Stimulated activated CD4-positive, alpha-beta T cell treated with anti-CD3 and anti-CD28 coated beads, Interleukin-4, amount 100 ng/mL, for 48 hours (primary cell): ENCODE data around the gene FAM170B.

Experiments used
- DNase-seq, 2 donors: peaks; one replicate each; pipeline ENCODE4 v3.0.0-alpha.2; 2020; ENCODE audit warnings: low read depth in 2 of 2

Gene FAM170B

DNA sequence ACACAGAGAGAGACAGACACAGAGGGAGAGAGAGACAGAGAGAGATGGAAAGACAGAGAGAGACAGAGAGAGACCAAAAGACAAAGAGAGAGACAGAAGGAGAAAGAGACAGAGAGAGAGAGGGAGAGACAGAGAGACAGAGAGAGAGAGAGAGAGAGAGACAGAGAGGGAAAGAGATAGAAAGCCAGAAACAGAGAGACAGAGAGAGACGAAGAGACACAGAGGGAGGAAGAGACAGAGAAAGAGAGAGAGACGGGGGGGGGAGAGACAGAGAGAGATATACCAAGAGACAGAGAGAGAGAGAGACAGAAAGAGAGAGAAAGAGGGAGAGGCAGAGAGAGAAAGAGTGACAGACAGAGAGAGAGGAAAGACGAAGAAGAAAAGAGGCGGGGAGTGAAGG is 28.7 kb downstream of the FAM170B start:
- DNase-seq: no peak

DNA sequence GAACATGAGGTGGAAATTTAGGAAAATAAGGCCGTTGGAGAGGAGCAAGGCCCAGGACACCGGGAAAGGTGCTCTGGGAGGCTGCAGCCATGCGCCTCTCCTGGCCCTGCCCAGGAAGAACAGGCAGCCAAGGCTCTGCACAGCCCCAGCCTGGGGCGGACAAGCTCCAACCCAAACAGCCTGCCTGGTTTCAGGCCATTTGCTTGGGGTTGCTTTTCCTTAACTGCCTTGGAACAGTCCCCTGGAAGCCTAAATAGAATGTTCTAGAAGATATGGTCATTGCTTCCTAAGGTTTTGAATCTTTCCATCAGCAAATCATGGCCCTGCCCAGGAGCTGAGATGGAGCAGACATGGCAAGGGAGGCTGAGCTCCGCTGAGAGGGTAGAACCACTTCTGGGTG is 29.5 kb downstream of the FAM170B start:
- DNase-seq: no peak

DNA sequence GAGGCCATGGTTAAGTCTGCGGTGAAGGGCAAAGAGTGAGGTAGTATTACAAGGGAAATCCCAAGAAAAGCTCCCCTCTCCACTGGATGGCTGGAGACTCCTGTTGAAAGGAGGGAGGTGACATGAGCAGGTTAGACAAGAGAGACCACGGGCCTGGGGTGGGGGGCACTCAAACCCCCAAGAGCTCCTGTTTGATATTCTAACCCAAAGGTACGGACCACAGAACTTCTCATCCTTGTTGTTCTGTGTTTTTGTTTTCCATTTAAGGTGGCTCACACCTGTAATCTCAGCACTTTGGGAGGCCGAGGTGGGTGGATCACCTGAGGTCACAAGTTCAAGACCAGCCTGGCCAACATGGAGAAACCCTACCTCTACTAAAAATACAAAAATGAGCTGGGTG is 30.1 kb downstream of the FAM170B start:
- DNase-seq: no peak

DNA sequence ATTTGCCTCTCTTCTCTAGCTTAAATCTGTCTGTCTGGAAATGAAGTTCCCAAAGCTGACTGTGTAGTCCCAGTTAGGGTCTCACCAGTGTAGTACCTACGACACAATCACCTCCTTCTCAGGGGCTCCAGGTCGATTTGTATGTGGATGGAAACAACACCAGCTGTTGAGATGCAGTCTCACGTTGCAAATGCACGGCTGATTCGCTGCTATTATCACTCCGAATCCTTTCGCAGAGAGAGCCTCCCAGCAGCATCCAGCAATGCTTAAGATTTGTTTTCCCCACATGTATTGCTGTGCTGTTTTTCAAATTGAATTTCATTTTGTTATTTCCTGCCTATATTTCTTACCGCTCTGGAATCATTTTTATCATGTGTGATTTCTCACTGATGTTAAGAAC is 34.8 kb downstream of the FAM170B start:
- DNase-seq: no peak

DNA sequence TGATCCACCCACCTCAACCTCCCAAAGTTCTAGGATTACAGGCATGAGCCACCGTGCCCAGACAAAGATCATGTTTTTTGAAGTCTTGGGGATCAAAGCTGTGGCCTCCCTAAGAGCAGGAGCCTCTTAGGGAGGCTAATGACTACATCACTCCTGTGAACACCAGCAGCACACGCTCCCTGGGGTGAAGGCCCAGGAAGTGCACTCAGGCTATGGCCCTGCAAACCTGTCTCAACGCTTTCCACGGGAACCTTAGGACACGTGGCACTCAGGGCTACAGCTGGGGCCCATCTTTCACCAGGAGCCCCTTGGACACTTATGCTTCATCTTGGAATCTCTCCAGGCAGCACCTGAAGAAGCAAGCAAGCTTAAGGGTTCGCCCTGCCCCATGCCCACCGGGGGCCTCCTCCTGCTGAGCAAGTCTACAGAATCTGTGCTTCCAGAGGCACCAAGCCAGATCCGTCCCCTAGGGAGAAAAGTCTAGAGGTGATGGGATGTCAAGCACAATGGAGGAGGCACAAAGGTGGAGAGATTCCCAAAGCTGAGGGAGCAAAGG is 36.9 kb downstream of the FAM170B start:
- no peak for DNase-seq

DNA sequence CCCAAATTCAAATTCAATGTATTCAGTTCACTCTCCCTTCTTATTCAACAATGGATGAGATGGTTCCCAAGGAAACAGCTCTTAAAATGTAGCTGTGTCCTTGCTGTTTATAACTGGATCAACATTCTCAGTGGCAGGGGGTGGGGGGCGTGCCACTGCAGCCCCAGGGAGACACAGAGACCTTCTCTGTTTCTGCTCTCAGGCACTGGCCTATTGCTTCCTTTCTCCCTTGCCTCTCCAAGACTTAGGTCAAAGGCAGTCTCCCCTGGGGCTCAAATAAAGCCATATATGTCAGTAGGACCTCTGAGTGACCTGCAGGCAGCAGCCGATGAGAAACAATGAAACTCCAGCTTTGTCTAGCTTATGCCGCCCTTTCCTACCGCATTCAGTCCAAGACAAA is 39.2 kb downstream of the FAM170B start:
- DNase-seq: no peak

DNA sequence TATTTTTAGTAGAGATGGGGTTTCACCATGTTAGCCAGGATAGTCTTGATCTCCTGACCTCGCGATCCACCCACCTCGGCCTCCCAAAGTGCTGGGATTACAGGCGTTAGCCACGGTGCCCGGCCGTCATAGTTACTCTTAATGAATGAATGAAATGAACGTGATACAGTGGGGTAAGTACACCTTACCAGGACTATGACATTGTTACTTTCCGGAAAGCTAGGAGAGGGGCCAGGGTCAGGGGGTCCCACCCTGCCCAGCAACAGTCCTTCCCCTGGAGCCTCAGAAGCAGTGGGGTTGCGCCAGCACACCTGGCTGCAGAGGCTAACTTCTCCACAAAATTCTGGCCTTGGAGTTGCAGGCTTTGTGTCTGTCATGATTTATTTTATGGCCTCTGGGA is 39.9 kb downstream of the FAM170B start:
- no peak for DNase-seq

DNA sequence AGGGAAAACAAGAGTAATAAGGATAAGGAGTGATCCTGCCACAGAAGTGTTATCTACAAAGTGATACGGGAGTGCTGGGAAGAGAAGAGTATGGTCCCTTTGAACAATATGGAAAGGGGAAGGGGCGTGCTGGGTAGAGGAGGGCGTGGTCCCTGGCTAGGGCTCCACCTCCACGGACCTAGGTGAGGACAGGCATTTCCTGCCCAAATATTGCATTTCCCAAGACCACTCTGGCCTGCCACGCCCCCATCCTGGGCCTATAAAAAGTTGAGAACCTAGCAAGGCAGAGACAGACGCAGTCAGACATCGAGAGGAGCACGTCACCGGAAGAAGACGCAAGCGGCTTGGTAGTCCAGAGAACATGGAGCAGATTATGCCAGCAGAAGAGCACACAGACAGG is 41.3 kb downstream of the FAM170B start:
- DNase-seq: no peak

DNA sequence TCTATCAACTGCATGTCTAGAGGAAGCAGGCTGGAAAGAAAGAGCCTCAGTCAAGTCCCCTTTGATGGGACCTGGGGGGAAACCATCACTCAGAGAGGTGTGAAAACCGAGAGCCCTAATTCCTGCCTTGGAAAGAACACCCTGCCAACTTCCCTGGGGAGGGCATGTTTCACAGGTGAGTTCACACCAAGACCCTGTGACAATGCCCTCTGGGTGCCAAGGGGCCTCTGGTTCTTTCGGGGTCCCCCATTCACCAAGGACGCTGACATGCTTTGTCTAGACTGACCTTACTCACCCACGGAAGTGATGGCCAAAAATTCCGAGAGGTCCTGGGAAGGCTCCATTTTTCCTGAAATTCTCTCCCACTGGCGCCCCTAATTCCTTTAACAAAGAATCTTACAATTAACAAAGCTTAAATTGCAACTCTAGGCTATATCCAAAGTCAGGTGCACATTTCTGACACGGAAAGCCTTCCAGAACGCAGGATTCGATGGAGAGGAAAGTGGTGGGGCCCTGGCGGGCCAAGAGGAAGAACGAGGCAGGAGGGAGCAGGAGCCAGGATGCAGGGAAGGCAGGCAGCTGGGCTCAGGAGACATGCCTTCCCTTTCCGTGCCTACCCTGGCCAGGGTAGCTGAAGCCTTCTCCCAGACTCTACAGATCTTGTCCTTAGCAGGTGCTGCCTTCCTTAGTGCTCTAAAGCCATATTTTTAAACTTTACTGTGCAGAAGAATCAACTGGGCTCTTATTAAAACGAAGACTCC is 42.2 kb downstream of the FAM170B start:
- no peak for DNase-seq

DNA sequence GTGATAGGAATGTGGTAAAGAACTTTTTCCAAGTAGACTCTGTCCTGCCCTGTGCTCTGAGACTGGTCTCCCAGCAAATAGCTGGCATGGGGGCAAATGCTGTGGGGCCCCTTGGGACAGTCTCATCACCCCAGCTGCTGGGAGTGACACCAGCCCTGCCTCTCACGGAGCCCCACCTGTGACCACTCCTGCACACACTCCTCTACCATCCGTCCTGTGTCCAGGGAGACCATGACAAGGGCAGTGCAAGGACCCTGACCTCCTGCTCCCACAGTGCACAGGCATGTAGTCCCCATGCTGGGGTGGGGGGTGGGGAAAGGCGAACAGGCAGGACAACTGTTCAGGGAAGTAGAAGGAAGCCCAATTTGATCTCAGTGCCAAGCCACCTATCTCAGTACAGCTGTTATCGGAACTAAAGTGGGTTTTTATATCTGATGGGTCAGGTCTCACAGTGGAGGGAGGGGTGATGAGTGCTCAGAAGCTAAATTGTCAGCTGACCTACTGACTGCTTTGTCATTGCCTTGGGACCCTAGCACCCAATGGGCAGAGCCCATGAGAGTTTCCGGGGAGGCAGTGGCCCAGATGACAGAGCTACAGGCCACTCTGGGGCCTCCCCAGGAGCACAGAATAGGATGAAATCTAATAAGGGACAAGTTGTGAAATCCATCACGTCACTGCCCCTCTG is 43.0 kb downstream of the FAM170B start:
- DNase-seq: no peak

DNA sequence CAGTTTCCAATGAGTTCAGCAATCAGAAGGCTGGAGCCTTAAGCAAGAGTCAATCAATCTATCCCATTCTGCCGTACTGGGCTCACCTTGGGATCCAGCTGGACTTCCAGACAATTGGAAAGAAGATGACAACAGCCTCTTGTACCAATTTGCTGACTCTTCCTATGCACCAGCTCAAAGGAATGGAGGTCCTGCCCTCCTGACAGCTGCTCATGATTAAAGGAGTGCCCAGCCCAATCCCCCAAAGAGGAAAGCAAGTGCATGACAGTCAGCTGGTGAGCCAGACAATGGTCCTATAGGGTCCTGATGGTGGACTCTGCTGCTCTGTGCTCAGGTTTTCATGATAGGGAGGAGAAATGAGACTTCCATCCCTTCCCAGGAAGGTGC is 43.6 kb downstream of the FAM170B start:
- DNase-seq: no peak

DNA sequence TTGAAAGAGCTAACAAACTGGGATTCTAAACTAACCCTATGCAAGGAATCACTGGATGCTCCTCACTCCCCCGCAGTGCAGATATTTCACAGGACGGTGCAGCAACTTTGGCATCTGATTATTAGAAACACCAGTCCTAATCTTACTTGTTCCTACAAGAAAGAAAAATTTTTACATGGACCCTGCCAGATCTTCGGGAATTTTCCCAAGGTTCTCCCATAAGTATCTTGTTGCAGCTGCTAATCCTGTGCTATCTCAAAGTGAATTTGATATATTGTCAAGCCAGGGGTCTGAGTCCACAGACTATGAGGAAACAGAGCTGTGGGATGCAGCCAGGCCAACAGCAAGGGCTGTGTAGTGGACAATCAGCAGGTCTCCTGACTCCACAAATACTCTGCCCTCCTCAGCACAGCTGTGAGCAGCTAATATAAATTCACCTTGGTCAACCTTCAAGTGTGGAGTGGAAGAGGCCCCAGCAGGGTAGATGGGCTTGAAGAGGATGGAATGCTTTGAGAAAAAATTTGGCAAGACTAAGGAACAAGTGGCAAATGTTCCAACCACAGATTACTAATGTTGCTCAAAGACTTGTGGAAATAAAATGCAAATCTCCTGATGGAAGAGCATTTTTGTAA is 44.1 kb downstream of the FAM170B start:
- no peak for DNase-seq

DNA sequence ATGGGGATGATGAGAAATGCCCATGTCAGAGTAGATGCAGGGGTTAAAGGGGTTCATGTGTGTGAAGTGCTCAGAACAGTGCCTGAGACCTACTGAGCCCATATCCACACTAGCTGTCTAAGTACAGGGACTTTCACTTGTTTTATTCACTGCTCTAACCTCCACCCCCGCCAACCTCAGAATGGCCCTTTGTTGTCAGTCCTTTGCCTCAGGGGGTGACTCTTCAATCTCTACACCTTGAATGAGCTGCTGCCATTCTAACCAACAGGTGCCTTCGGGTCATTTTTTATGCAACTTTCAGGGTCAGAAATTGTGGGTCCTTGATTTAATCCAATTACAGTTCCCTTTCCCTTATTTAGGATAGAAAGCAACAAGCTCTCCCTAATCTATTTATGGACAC is 44.7 kb downstream of the FAM170B start:
- no peak for DNase-seq

DNA sequence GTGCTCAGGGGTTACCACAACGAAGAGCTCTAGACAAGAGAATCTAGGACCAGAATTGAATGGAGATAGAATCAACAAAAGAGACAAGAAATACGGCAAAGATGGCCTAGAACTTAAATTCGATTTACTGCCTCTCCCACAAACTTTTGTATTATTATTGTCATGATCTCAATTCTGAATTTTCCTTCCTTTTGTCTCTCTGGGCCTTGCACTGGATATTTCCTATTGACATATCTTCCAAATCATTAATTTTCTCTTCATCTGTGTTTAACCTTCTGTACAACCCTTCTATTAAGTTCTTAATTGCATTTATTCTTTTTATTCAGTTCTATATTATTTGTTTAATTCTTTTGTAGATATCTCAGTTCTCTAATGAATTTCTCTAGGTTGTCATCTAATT is 46.9 kb downstream of the FAM170B start:
- DNase-seq: no peak

DNA sequence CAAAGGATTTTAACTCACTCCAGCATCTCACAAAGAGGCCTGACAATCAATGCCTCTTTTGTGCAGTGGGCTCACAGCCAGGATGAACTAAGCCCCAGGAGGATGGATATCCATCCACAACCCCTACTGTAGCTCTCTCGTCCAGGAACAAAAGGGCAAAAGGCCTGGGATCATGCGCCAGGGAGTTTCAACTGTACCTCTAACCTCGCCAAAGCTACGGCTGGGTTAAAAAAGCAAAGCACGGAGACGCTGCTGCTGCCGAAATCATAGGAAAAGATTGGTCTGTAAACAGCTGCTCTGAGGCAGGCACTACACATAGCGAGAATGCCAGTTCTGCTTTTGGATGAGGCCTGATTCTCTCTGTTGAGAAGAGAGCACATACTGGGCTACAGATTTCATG is 50.6 kb downstream of the FAM170B start:
- no peak for DNase-seq

DNA sequence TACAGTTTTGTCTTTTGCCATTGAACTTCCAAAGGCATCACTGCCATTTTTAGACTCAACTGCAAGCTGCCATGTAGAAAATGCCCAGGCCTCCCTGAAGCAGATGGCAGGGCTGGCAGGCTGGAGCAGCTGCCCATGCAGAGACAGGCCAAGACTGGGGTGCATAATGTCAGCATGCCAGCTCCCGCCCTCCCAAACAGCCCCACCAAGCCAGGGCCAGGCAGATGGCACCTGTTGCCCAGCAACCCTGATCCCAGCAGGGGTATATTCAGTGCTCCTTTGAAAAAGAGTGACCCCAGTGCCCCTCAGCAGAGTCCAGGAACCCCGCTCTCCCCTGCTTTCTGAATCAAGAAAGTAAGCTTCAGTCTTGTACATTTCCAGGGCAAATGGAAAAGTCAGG is 51.1 kb downstream of the FAM170B start:
- DNase-seq: no peak

DNA sequence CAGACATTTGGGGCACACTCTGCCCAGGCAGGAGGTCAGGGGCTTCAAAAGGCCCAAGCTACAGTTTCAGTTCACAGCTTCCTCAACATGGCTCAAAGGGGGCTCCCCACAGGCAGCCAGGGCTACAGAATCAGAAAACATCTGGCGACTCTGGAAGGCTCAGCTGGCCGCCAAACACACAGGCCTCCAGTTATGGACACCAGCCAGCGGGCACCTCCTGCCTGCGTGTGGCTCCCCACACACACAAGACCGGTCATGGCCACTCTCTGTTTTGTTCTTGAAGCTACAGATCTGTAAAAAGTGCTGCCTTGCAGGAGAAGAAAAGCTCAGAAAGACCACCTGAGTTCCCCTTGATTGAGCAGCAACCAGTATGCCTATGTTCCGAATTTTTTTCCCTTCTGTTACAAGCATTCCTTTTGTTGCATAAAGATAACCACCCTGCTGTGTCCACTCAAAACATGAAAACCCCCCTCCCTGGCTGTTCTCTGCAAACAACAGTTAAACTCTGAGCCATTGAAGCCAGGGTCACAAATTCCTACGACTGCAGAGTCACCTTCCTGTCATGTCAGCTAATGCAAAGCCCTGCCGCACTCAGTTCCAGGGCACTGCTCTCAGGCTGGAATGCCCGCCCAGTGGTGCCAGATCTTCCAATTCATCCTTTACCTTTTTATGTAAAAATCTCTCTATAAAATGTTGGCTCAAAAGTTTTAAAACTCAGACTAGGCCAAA is 52.1 kb downstream of the FAM170B start:
- no peak for DNase-seq
